Endodermal cell (in vitro differentiated cells): ENCODE measurements around the gene YIF1B. TPM values are rescaled to one million over a fixed set of nuclear protein-coding genes. Genes with fewer than 3 reads are reported as not detected.

Source experiments
- DNase-seq: peaks from one replicate; pipeline ENCODE4 v3.0.0-alpha.2; 2017
- H3K27ac ChIP-seq: 2 replicates; pipeline ENCODE4 v1.5.1; 2013; ENCODE audit warnings: mild to moderate bottlenecking, low read depth, low read length, moderate library complexity
- H3K27me3 ChIP-seq: 2 replicates; pipeline ENCODE4 v1.6.1; 2013; ENCODE audit warnings: mild to moderate bottlenecking, low read length, moderate library complexity; ENCODE audit not compliant: insufficient read depth, control insufficient read depth, poor library complexity, severe bottlenecking
- H3K36me3 ChIP-seq: 2 replicates; pipeline ENCODE4 v1.7.0; 2013; ENCODE audit warnings: mild to moderate bottlenecking, low read length, moderate library complexity; ENCODE audit not compliant: control insufficient read depth, insufficient read depth
- H3K4me1 ChIP-seq: one replicate; pipeline ENCODE4 v1.7.0; 2013; ENCODE audit warnings: low read length; ENCODE audit not compliant: control insufficient read depth, insufficient read depth
- H3K4me3 ChIP-seq: 2 replicates; pipeline ENCODE4 v1.5.1; 2013; ENCODE audit warnings: mild to moderate bottlenecking, low read length, moderate library complexity
- H3K9ac ChIP-seq: 2 replicates; pipeline ENCODE4 v1.6.1; 2013; ENCODE audit warnings: mild to moderate bottlenecking, low read length, moderate library complexity; ENCODE audit not compliant: poor library complexity, severe bottlenecking; ENCODE audit errors: extremely low read depth
- H3K9me3 ChIP-seq: 2 replicates; pipeline ENCODE4 v1.6.1; 2013; ENCODE audit warnings: mild to moderate bottlenecking, low read length, moderate library complexity; ENCODE audit not compliant: control insufficient read depth
- H3K27ac Mint-ChIP-seq: 2 replicates; pipeline ENCODE4 v1.8.0; 2020; ENCODE audit warnings: mixed read lengths
- H3K27me3 Mint-ChIP-seq: 2 replicates; pipeline ENCODE4 v1.8.0; 2021; ENCODE audit warnings: mild to moderate bottlenecking, mixed read lengths; ENCODE audit not compliant: insufficient read depth
- H3K36me3 Mint-ChIP-seq: 2 replicates; pipeline ENCODE4 v1.8.0; 2020; ENCODE audit warnings: low read depth, mixed read lengths
- H3K4me1 Mint-ChIP-seq: 2 replicates; pipeline ENCODE4 v1.8.0; 2020; ENCODE audit warnings: mixed read lengths
- H3K4me3 Mint-ChIP-seq: 2 replicates; pipeline ENCODE4 v1.8.0; 2020; ENCODE audit warnings: mild to moderate bottlenecking, moderate library complexity, mixed read lengths
- H3K9me3 Mint-ChIP-seq: 2 replicates; pipeline ENCODE4 v1.8.0; 2020; ENCODE audit warnings: mild to moderate bottlenecking, mixed read lengths
- WGBS, 2 experiments: methylation state at CpG; one replicate each; pipeline versions ENCODE4 v1.1.5 to v1.1.7; 2013; ENCODE audit warnings: missing lambda C conversion rate in 2 of 2, mixed read lengths in 1 of 2; ENCODE audit not compliant: insufficient coverage in 1 of 2, insufficient read length in 1 of 2; 5-methylcytosine and 5-hydroxymethylcytosine counted together
- total RNA-seq, 2 donors: library from RNA; stranded (reverse); fragmentation: NEBNext Ultra II Directional in 1 of 2; extraction: Animal tissue kit (Norgen Biotek cat#: 25700) in 1 of 2; gene quantifications; 2 replicates in 1 of 2; 3 replicates in 1 of 2; pipeline ENCODE4 v1.2.1, GENCODE V29; 2021
- TF ChIP-seq, protein P1 (sequence below): fragments of 200-600 bp; sonication (generic); conservative IDR thresholded peaks from 2 replicates; pipeline ENCODE4 v1.5.0; 2021; ENCODE audit warnings: antibody characterized with exemption, mild to moderate bottlenecking

The YIF1B gene
- total RNA-seq, 2 donors from 2014 or later, result 68.6 to 74.6 TPM

DNA sequence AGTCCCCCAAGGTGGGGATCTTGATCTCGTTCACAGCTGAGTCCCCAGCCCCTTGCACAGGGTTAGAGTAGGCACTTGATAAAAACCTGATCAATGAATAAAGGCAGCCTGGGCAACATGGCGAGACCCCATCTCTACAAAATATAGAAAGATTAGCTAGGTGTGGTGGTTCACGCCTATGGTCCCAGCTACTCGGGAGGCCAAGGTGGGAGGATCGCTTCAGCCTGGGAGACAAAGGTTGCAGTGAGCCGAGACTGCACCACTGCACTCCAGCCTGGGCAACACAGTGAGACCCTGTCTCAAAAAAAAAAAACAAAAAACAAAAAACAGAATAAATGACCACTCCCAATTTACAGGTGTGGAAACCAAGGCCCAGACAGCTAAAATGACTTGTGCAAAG, 4.8 kb downstream of the YIF1B start:
- Histone ChIP-seq H3K27me3 (no peaks in the 10 kb centered on the region), H3K4me1 (no peaks in the 10 kb centered on the region), H3K4me3 (no peak overlapping the region), H3K36me3 (no peaks in the 10 kb centered on the region), H3K9me3 (no peaks in the 10 kb centered on the region), H3K9ac (no peak overlapping the region), H3K27ac (no peak overlapping the region)
- peaks cover under 1% of the 10 kb centered on the region for H3K27me3 Mint-ChIP-seq
- no peak for DNase-seq
- no peaks in the 10 kb centered on the region for H3K4me1 Mint-ChIP-seq
- no peak overlapping the region for H3K27ac Mint-ChIP-seq
- peaks cover 7% of the 10 kb centered on the region for H3K36me3 Mint-ChIP-seq
- TF ChIP-seq, protein P1, sequence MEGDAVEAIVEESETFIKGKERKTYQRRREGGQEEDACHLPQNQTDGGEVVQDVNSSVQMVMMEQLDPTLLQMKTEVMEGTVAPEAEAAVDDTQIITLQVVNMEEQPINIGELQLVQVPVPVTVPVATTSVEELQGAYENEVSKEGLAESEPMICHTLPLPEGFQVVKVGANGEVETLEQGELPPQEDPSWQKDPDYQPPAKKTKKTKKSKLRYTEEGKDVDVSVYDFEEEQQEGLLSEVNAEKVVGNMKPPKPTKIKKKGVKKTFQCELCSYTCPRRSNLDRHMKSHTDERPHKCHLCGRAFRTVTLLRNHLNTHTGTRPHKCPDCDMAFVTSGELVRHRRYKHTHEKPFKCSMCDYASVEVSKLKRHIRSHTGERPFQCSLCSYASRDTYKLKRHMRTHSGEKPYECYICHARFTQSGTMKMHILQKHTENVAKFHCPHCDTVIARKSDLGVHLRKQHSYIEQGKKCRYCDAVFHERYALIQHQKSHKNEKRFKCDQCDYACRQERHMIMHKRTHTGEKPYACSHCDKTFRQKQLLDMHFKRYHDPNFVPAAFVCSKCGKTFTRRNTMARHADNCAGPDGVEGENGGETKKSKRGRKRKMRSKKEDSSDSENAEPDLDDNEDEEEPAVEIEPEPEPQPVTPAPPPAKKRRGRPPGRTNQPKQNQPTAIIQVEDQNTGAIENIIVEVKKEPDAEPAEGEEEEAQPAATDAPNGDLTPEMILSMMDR, result no peak
- H3K4me3 Mint-ChIP-seq, result no peak overlapping the region
- 92 to 96% methylated on average over 4 to 6 of the region's 6 CpGs for WGBS, 2 experiments
- no peaks in the 10 kb centered on the region for H3K9me3 Mint-ChIP-seq

DNA sequence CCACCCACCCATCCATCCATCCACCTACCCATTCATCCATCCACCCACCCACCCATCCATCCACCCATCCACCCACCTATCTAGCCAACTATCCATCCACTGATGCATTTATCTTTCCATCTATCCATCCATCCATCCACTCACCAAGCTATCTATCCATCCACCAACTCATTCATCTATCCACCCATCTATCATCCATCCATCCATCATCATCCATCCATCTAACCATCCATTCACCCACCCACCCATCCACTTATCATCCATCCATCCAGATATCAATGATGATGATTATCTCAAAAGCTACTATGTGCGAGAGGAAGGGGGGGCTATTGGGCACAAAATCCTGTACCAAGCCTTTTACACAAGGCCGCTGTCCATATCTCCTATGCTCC, 5.5 kb downstream of the YIF1B start:
- H3K27ac ChIP-seq, result no peak overlapping the region
- H3K4me3 ChIP-seq, result no peak overlapping the region
- H3K9ac ChIP-seq, result no peak overlapping the region
- no peaks in the 10 kb centered on the region for H3K27me3 ChIP-seq
- no peaks in the 10 kb centered on the region for H3K4me1 Mint-ChIP-seq
- no peaks in the 10 kb centered on the region for H3K9me3 ChIP-seq
- 83 to 94% methylated on average over 1 to 2 of the region's 2 CpGs for WGBS, 2 experiments
- TF ChIP-seq, protein P1, result no peak
- peaks cover 7% of the 10 kb centered on the region for H3K36me3 Mint-ChIP-seq
- no peak overlapping the region for H3K4me3 Mint-ChIP-seq
- no peaks in the 10 kb centered on the region for H3K9me3 Mint-ChIP-seq
- no peaks in the 10 kb centered on the region for H3K4me1 ChIP-seq
- H3K27ac Mint-ChIP-seq, result no peak overlapping the region
- no peak for DNase-seq
- H3K27me3 Mint-ChIP-seq, result no peaks in the 10 kb centered on the region
- H3K36me3 ChIP-seq, result no peaks in the 10 kb centered on the region

DNA sequence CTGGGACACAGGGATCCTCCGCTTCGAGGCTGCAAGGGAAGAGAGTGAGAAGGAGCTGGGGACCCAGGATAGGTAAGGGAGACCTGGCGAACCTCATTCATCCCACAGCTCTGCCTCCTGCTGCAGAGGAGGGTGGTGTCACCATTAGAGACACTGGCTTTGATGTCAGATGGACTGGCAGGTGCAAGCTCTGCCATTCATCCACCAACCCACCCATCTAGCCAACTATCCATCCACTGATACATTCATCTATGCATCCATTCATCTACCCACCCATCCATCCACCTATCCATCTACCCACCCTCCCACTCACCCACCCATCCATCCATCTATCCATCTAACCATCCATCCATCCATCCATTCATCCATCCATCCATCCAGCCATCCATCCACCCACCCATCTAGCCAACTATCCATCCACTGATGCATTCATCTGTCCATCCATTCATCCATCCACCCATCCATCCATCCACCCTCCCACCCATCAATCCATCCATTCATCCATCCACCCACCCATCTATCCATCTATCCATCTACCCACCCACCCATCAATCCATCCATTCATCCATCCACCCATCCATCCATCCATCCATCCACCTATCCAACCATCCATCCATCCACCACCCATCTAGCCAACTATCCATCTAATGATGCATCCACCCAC, 6.0 kb downstream of the YIF1B start:
- Mint-ChIP-seq H3K27me3 (no peaks in the 10 kb centered on the region), H3K4me1 (no peaks in the 10 kb centered on the region), H3K4me3 (no peak overlapping the region), H3K27ac (no peak overlapping the region), H3K9me3 (no peaks in the 10 kb centered on the region), H3K36me3 (peaks cover 7% of the 10 kb centered on the region)
- no peak overlapping the region for H3K9ac ChIP-seq
- DNase-seq, result no peak
- H3K4me1 ChIP-seq, result no peaks in the 10 kb centered on the region
- H3K36me3 ChIP-seq, result no peaks in the 10 kb centered on the region
- no peaks in the 10 kb centered on the region for H3K27me3 ChIP-seq
- no peak overlapping the region for H3K4me3 ChIP-seq
- H3K27ac ChIP-seq, result no peak overlapping the region
- TF ChIP-seq, protein P1, result no peak
- WGBS, 2 experiments, result 88 to 100% methylated on average over 3 of the region's 3 CpGs
- H3K9me3 ChIP-seq, result no peaks in the 10 kb centered on the region
